GM12878 (cell line): ENCODE data around the gene TBCD.

Experiments used
- PKNOX1 ChIP-seq: fragments of 450-650 bp; IDR thresholded peaks from 2 replicates; pipeline ENCODE4 v1.6.1; 2016; ENCODE audit warnings: mild to moderate bottlenecking
- POLR2A ChIP-seq: IDR thresholded peaks from 2 replicates; pipeline ENCODE4 v1.6.1; 2011; ENCODE audit warnings: low read depth, mild to moderate bottlenecking, low read length
- RAD21 ChIP-seq: IDR thresholded peaks from 2 replicates; pipeline ENCODE4 v1.6.1; 2011; ENCODE audit warnings: mild to moderate bottlenecking, low read depth, low read length, moderate library complexity; ENCODE audit not compliant: insufficient read depth
- TCF12 ChIP-seq: IDR thresholded peaks from 2 replicates; pipeline ENCODE4 v1.6.1; 2011; ENCODE audit warnings: low read depth, mild to moderate bottlenecking, low read length

- TF ChIP-seq POLR2A: no peak
- no peak for TF ChIP-seq RAD21
- no peak for TF ChIP-seq PKNOX1
- TF ChIP-seq TCF12: no peak
Measured at GRCh38 chr17:82891911-82892310, 140.0 kb downstream of the TBCD start.
